NK-92 treated with Interleukin-12 subunit alpha and Interleukin-12 subunit beta, amount 100 ng/mL, for 24 hours (cell line): Measurements from ENCODE around the gene RAPGEF2.

ENCODE experiments used
- DNase-seq: peaks from one replicate; lab custom pipeline; 2025; lab: John Stamatoyannopoulos, UW

RAPGEF2 gene

DNA sequence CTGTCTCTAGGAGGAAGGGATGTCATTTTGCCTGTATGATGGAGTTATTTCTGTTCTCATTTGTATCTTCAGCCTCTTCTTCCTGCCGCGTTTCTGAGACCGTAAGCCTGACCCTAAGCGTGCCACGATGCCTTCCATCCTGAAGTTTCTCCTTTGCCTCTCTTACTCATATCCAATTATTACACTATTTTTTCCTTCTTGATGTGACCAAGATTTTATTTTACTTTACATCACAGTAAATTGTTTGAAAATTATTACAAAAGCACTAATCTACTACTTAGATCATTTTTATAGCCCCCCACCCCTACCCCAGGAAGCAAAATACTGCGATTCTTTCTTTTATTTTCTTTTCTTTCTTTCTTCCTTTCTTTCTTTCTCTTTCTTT lies 95.0 kb downstream of the RAPGEF2 start:
- DNase-seq = no peak

DNA sequence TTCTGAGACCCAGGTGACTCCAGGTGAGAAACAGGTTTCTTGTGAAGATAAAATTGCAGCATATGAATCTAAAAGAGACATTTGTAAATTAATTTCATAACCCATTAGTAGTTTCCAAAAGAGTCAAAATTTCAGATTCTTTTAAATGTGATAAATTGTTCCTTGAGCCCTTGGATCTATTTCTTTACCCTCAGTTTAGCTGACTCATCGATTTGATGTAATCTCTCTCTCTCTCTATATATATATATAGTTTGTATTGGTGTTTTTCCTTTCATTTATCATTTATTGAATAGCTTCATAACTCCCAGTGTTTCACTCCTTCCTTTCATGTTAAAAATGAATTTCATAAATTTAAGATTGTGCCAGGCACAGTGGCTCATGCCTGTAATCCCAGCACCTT lies 96.9 kb downstream of the RAPGEF2 start:
- DNase-seq = no peak

DNA sequence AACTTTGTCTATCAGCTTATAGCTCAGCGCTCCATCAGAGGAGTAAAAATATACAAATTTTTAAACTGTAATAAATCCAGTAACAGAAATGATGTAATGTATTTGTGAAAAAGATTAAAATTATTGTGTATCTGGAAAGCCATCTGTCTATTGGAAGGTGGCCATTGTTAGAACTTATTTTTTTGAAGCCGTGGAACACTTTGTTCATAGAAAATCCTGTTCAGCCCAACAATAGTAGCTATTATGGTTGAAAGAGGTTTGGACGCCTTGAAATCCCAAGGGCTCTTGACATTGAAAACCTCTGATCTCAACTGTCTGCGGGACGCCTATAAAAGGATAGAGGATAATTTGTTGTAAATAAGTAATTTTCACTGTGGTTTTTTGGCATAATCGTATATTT lies 98.3 kb downstream of the RAPGEF2 start:
- no peak for DNase-seq

DNA sequence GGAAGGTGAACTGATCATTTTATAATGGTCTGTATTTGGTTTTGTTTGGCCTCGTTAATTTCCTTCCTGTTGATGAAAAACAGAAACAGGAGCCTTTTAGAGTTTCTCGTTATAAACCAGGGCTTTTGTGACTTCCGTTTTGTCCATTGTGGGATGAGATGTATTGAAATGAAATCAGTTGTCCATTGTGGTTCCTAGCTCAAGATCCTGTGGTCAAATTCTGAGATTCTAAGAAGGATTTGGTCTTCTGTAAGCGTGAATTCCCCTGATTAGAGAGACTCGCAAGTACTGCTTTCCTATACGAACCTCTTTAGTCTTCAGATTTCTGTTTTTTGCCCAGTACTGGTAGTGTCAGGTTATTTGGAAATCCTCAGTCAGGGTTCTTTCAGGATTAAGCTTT lies 101.7 kb downstream of the RAPGEF2 start:
- DNase-seq = no peak

DNA sequence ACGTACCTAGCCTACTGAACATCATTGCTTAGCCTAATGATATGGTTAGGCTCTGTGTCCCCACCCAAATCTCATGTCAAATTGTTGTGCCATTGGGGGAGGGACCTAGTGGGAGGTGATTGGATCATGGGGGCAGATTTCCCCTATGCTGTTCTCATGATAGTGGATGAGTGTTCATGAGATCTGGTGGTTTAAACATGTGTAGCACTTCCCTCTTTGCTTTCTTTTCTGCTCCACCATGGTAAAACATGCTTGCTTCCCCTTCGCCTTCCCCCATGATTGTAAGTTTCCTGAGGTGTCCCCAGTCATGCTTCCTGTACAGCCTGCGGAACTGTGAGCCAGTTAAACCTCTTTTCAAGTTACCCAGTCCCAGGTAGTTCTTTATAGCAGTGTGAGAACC lies 102.6 kb downstream of the RAPGEF2 start:
- no peak for DNase-seq

DNA sequence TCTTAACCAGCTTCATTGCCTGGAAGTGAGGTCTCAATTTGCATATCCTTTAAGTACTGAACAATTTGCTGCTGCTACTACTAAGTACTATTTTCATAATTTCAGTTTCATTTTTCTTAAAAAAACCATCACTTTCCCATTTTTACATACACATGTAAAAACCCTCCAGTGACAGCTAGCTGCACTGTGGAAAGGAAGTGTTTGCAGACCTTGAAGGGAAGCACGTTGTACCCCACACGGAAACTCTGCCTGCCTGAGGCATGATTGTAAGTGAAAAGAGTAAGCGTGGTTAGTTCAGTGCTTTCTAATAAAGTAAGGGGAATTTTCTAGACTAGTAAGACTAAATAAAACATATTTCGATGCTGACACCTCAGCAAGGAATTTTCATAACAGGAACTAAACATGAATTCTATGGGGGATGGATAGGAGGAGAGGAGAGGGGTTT lies 103.6 kb downstream of the RAPGEF2 start:
- DNase-seq = no peak

DNA sequence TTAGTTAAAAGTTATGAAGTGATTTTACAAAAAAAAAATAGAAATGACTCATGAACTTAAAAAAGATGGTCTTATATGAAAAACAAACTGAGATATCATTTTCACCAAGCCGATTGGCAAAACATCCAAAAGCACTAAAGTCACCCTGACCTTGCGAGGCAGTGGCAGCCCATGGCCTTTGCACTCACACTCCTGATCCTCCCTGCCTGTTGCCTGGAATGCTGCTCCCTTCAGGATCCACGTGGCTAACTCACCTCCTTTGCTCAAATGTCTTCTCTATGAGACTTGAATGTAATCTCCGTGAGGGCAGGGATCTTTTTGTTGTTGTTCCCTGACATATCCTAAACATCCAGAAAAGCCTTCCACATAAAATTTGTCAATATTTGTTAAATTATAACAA lies 106.4 kb downstream of the RAPGEF2 start:
- no peak for DNase-seq

DNA sequence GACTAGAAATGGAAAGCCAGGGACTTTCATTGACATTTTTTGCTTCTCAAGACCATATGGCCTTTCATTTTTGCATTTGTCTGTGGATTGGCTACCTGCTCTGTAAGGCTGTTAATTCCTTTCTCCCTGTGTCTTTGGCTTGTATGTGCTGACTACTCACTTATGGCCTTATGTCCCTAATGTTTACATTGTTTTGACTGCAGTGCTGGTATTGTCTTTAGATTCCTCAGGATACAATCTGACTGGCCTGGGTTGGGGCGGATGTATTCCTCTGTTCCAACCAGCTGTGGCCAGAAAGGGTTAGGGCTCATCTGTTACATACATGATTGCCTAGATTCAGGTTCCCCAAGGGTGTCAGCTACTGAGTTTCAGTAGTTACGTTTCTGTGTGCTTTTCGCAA lies 108.1 kb downstream of the RAPGEF2 start:
- no peak for DNase-seq

DNA sequence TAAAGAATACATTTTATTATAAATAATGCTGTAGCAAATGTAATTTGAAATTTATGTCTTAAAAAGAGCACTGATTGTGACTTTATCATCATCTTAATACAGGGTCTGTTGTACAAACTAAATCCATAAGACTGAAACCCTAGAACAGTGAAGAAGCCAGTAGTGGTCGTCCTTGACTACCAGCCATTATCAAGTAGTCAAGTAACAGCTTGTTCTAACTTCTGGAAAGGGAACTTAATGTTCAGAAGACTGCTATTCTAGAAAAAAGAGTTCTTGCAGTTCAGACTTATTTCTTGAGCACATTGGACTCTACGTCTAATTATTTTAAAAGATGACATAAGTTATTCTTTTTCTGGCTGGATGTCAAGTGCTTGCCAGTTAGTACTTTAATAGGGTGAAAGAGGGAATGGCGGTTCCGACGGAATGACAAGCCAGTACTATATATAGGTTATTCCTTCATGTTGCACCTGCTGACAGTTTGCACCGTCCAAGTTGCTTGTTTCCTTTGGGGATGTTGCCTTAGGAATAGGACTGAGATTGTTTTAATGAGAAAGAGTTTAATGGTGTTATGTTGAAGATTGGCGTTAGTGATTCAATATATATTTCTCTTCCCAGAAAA lies 109.9 kb downstream of the RAPGEF2 start:
- no peak for DNase-seq

DNA sequence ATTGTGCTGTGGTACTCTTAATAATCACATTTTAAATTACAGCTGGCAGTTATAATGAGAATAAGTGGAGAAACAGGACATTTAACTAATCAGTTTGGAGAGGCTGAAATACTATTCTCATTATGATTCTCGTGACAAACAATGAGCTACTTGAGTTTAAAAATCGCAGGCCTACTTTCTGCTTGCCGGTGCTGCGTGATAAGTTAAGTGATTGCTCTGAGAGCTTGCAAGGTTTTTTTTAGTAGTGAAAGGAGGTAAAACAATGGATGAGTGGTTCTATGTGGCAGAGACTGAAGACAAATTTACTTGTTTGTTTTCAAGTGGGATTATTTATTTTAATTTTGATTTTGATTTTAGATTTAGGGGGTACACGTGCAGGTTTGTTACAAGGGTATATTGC lies 114.0 kb downstream of the RAPGEF2 start:
- no peak for DNase-seq

DNA sequence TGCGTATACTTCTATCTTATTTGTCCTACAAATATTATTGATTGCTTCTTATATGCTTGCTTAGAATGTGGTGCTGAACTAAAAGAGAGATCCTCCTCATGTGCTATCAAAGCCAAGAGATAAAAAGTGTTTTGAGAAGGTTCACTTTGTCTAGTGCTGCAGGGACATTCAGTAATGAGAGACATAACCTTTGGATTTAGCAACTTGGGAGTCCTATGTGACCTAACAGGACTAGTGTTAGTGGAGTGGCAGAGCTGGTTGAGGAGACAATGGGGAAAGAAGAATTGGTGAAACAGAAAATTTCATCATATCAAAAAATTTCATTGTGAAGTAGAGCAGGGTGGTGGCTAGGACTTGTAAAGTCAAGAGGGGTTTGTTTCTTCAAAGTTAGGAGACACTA lies 117.0 kb downstream of the RAPGEF2 start:
- no peak for DNase-seq

DNA sequence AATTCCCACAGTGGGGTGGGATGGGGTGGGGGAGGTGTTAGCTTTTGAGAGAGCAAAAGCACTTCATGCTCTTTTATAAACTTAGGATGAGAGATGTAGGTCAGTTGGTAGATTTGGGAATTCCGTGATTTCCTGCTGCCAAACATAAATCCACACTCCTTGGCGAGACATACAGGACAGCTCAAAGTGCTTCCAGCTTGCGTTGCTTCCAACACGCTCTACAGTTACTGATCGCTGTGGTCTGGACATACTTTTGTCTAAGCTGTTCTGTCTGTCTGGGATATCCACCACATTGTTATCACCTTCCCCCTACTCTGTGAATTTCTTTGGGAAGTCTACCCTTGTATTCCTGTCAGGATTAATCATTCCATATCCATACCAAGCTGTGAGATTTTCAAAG lies 117.5 kb downstream of the RAPGEF2 start:
- DNase-seq = no peak

DNA sequence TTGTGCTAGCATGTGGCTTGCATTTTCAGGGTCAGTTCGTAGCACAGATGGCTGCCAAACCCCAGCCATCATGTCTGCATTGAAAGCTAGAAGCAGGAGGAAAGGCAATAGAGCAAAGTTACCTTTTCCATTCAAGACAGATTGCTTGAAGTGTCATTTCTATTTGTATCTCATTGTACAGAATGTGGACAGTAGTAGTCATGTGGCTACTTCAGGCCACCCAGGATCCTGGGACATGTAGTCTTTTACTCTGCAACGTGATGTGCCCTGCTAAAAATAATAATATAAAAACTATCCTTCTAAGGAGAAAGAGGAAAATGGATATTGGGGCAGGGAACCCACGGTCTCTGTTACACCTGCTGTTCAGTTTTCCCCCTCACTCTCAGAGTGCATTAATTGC lies 118.4 kb downstream of the RAPGEF2 start:
- DNase-seq = no peak

DNA sequence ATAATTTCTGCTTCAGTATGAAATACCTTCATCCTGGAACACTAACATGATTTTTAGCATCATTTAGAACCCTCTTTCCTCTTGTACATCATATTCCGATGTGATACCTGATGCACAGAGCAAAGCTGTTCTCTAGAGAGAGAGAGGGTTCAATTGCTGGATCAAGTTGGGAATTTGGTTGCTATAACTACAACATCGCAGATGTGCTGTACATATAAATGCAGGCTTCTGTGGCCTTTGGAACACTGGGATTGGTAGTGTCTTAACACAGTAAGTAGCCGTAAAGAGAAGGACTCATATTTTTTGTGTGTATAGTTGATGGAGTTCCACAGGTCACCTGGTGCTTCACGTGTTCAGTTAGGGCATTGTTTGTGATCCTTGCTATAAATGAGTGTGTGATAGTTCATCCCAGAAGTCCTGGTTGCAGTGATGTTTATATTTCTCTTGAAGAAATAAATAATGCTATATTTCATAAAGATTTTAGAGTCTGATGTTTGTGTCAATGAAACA lies 119.2 kb downstream of the RAPGEF2 start:
- DNase-seq = no peak

DNA sequence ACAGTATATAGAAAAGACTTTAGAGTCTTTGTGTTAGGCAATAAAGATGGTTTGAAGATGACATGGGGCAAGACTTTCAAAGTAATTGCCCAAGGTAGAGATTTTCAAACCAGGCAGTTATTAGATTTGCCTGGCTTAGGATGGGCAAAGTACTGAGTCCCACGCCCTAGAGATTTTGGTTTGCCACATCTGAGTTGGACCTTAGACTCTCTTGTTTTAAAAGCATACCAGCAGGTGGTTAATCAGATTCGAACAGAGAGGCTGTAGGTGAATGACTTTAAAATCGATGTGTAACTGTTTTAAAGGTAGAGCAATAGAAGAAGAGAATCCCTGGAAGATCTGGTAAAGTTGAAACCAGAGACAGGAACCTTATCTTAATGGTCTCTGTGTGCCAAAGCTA lies 121.5 kb downstream of the RAPGEF2 start:
- no peak for DNase-seq

DNA sequence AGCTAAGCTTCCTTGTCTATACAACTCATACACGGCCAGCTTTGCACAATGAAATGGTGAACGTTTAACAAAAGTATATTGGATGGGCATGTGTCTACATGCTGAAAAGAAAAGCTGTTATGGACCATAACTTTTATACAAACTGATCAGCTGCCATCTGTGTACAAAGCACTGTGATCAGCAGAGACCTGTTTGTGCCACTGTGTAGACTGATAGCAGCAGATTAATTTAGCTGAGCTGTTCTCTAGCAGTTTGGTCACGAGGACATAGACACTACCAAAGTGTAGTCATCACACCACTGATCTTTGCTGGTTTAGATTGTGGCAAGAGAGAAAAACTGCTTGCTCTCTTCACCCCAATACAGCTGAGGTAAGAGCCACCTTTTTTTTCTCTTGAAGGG lies 124.5 kb downstream of the RAPGEF2 start:
- DNase-seq = no peak

DNA sequence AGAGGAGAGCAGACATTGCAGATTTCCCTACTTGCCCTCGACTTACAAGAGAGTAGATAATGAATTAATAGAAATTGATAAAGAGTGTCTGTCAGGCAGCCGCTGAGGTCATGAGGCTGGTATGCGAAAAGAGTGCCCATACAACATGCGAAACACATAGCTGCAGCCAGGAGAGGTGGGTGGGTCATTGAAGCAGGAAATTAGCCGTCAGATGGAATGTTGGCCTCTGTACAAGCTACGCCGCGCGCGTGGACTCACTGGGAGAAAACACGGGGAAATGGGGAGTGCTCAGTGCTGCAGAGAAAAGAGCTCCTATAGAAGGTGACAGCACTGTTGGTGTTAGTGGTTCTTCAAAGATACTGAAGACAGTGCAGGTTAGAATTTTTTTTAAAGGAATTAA lies 125.1 kb downstream of the RAPGEF2 start:
- no peak for DNase-seq

DNA sequence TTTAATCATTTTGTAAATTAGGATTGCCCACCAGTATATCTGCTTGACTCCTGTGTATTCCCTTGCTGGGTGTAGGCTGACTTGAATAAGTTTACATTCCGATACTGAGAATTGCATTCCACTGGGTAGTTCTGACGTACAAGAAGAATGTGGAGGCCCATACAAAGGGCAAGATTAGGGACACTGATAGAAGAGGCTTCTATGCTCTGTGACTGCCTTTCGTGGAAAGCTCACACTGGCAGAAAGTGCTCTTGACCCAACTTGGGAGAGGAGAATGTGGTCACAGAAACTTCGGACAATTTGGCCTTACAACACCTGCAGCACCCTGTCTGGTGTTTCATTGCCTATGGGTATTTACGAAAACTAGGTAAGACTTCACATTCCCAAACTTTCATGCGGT lies 126.3 kb downstream of the RAPGEF2 start:
- DNase-seq = no peak

DNA sequence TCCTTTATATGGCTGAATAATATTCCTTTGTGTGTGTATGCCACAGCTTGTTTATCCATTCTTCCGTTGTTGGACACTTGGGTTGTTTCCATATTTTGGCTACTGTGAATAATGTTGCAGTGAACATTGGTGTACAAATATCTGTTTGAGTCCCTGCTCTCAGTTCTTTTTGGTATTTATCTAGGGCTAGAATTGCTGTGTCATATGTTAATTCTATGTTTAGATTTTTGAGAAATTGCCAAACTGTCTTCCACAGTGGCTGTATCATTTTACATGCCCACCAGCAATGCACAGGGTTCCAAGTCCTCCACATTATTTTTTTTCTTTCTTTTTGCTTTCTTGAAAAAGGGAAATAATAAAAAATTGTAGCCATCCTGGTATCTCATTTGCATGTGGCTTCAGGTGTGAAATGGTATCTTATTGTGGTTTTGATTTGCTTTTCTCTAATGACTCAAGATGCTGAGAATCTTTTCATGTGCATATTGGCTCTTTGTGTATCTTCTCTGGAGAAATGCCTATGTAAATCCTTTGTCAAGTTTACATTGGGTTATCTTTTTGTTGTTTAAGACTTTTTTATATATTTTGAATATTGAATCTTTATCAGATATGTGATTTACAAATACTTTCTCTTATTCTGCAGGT lies 129.7 kb downstream of the RAPGEF2 start:
- DNase-seq = no peak

DNA sequence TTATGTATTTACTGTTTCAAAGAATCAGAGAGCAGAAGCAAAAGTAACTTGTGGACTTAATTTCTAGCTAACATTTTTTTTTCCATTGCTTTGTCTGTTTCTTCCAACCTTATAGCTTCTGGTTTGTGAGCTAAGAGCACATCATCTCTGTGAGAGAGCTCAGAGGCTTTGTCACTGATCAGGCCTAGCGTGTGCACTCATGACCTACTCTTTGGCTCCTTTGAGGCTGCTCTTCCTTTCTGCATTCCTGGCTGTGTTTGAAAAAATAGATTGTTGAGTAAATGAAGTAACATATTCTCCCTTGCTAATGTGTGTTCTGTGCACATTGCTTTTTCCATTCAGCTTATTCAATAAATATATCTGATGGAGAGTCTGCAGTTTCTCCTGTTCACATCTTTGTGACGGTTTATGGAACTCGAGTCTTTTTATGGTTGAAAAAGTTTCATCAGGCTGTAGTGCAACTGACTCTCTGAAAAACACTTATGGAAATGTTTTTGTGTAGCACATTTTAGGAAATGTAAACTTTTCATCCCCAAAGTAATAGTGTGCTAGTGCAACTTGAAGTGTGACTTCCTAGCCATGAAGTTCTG lies 133.0 kb downstream of the RAPGEF2 start:
- no peak for DNase-seq

DNA sequence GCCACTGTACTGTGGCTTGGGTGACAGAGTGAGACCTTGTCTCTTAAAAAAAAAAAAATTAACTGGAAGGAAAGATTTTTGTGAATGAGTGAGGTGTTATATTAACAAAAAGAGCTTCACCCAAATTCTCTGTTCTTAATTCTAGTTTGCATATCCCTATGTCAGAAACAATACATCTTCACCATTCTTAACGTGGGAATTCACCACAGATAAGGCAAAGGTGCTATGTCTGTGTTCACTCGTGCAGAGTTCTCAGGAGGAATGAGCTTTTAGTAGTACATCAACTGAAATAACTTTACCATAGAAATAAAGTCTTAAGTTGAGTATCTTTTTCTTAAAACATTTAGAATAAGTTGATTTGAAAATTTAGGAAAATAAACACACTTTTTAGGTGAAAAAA lies 135.1 kb downstream of the RAPGEF2 start:
- no peak for DNase-seq

DNA sequence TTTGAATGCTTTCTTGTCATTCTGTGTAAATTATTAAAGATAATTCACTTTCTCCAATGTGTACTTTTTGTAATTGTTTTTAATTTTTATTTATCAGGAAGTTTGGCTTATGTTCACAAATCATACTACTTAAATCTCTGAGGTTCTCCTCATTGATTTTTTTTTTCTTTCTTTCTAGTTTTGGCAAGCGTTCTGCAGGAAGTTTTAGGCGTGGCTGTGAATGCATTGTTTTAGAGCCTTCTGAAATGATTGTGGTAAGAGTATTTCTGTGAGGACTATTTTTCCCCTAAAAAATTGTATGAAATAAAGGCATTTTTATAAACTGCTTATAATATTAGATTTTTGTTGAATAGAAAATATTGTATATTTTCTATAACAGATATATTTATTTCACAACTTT lies 135.8 kb downstream of the RAPGEF2 start:
- no peak for DNase-seq

DNA sequence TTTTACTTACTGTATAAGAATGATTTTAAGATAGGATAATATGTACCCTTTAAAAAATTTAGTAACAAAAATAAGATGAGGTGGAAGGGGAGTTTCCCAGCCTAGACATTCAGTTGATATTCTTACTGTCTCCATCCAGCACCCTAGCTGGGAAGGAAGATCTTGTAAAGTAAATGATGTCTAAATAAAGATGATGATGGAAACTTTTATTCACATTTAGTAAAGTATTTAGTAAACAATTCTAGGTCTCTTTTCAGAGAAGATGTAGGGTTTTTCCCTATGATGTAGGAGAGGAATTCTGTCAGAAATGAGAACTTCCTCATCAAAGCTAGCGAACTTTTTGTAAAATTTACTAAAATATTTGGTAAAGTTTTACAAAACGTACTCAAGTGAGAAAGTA lies 136.8 kb downstream of the RAPGEF2 start:
- DNase-seq = no peak

DNA sequence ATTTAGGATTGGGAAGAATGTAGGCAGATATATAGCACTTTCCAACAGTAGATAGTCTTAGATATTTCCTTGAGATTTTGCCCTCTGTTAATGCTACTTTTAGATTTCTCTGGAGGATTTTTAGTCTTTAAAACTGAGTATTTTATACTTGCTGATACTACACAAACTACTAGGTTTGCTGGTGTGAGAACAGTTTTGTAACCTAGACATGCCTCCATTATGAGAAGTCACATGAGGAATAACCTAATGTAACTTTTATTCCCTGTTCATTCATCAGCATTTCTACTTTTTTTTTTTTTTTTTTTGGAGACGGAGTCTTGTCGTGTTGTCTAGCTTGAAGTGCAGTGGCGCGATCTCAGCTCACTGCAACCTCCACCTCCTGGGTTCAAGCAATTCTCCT lies 137.2 kb downstream of the RAPGEF2 start:
- DNase-seq = no peak
